SK-N-SH treated with all-trans-retinoic acid at 6 μM for 48 hours (cell line): ENCODE measurements around the gene ARHGAP29.

ENCODE experiments used
- ARNTL ChIP-seq: fragments of 450-650 bp; formaldehyde crosslinking; IDR thresholded peaks from 2 replicates; pipeline ENCODE4 v1.5.0; 2020; ENCODE audit warnings: low read depth, mild to moderate bottlenecking, moderate library complexity, borderline replicate concordance
- ESRRG ChIP-seq: fragments of 250-450 bp; sonication (Bioruptor Pico); IDR thresholded peaks from 2 replicates; pipeline ENCODE4 v1.6.1; 2021; ENCODE audit warnings: mild to moderate bottlenecking
- ZFP3 ChIP-seq: fragments of 250-450 bp; sonication (Bioruptor Pico); IDR thresholded peaks from 2 replicates; pipeline ENCODE4 v1.5.0; 2020; ENCODE audit warnings: mild to moderate bottlenecking, moderate library complexity

GRCh38 chr1:94126651-94127050 lies 110.7 kb downstream of the ARHGAP29 start:
- TF ChIP-seq ESRRG (no peak), ARNTL (CRISPR knock-in tag) (no peak), ZFP3 (CRISPR knock-in tag) (no peak)
